ENCODE data around the gene WSB2.
"Not testable (repeated sequence)": the region's sequence is repeated elsewhere in the genome, so short reads cannot be mapped to it uniquely, and the experiment has no call there.

Gene WSB2

GRCh38 chr12:117999806-118000205 is 61.2 kb downstream of the WSB2 start:
- not testable (repeated sequence) for DNase-seq (ENCODE audit: low read depth in 2 of 2, low spot score in 1 of 2)

- DNase-seq (ENCODE audit: low read depth in 2 of 2, low spot score in 1 of 2), result no peak
These were observed 62.3 kb downstream of the WSB2 start for GRCh38 chr12:117998719-117999118.

GRCh38 chr12:117994551-117995438 is 66.2 kb downstream of the WSB2 start:
- DNase-seq (ENCODE audit: low read depth in 2 of 2, low spot score in 1 of 2), result no peak

- no peak for DNase-seq (ENCODE audit: low read depth in 2 of 2, low spot score in 1 of 2)
These were observed 74.1 kb downstream of the WSB2 start for GRCh38 chr12:117986705-117987469.

- no peak for DNase-seq (ENCODE audit: low read depth in 2 of 2, low spot score in 1 of 2)
These were observed 75.8 kb downstream of the WSB2 start for GRCh38 chr12:117985182-117985581.
